NCI-H748 (cell line): ENCODE measurements around the gene LRP1B.

Experiments
- DNase-seq: peaks from one replicate; lab custom pipeline; 2025; ENCODE audit not compliant: unreplicated experiment; lab: John Stamatoyannopoulos, UW

Gene LRP1B

GRCh38 chr2:141523199-141523598, 607.6 kb downstream of the LRP1B start:
- DNase-seq: no peak

- no peak for DNase-seq
Observed at GRCh38 chr2:141522702-141523101, 608.1 kb downstream of the LRP1B start.

DNA sequence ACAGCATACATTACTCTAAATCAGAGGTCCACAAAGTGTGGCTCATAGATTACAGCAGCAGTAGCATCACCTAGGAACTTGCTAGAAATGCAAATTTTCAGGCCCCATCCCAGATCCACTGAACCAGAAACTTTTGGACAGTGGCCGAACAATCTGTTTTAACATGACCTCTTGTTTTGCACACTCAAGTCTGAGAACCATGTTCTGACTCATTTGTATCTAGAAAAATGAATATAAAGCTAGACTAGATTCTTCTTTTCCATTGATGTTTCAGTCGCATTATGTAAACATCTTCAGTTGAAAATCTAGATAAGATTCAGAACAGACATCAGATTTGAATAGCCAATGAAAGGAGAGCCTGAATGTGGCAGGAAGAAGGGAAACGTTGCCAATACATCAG, 608.8 kb downstream of the LRP1B start:
- no peak for DNase-seq

- no peak for DNase-seq
Observed at GRCh38 chr2:141519906-141520305, 610.9 kb downstream of the LRP1B start.

DNA sequence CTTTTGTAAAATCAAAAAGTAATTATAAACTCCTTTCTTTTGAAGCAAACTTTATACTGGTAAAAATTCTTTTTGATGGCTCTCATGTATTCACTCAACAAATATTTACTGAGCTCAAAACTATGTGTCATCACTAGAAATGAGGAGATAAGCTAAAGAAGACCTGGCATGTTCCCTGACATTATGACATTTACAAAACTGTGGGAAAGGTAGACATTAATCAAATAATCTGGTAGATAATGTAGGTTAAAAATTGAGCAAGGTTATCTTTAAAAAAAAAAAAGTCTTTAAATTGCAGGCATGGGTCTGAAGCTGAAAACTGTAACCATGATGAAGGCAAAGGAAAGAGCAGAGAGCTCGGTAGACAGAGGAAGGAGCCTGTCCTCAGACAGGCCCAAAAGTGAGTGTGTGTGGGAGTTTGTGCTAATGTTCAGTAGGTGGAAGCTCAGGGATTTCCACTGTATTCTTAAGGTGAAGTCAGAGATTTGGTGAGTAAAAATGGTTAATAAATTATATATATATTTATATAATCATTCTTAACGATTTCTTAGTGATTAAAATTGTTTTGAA, 612.9 kb downstream of the LRP1B start:
- DNase-seq: no peak

DNA sequence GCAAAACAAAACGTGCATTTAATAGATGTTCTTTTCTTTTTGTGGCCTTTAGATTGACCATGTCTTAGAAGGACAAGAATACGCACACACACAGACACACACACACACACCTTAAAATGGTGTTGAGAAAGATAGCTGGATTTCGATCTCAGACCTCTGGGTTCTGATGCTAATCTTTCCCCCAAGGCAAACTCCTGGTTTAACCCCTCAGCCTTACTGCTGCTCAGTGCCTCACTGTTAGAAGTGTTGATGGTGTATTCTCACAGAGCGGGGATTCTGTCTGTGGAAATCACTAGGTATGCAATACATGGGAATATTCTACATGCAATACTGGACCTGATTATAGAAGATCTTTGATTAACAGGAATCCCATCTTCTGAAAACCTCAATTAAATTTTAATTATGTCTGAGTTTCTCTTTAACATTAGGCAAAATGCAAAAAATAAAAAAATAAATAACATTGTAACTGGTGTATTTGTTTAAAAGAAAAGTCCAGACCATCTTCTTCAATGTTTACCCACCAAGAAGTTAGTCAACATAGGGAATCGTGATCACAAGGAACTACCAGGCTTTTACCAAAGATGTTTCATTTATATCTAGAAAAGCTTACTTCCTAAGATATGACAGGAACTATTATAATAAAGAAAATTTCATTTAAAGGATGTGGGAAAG, 613.5 kb downstream of the LRP1B start:
- DNase-seq: no peak

- DNase-seq: no peak
Observed at GRCh38 chr2:141515931-141516330, 614.9 kb downstream of the LRP1B start.

DNA sequence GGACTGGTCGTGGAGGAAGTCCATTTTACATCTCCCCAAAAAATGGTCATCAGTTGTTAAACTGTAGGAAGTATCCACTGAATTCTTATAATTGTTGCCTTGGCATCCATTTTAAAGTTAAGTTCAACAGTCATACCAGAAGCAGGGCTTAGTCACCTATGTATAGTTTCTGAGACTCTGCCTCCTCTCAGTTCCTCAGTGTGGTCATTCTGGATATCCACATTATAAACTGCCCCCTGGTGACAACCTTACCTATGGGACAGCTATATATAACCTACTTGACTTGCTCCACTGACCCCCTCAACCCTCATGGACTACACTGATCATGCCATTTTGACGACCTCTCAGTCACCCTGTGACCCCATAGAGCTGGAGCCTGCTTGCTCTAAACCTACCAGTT, 617.0 kb downstream of the LRP1B start:
- no peak for DNase-seq

DNA sequence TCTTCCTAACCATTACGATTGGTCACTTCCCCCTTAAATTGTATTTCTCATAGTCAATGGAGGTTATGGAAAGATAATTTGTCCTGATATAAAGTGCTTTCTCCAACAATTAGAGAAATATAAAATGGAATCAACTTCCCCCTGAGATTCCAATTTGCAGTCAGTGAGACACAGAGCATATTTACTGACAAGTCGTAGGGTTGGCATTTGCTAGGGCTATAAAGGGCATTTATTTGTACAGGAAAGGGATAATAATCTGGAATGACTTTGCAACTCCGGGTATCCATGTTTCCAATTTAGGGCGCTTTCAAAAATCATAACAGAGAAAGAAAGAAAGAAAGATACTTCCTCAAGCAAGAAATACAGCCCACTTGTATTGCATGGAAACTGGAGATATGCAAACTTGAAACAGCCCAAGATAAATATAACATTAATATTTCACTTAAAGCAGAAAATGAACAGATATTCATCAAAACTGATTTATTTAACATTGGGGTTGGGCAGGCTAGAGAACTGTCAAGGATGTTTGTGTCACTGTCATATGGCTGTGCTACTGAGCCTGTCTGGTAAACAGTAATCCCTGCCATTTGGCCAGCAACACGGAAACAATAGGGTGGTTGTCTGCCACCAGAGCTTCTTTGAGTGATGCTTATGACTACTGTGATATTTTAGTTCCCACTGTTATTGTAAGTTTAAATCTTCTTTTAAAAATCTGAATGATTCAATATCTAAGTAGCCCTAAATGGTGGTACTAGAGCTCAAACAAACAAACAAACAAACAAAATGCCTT, 621.8 kb downstream of the LRP1B start:
- DNase-seq: no peak

DNA sequence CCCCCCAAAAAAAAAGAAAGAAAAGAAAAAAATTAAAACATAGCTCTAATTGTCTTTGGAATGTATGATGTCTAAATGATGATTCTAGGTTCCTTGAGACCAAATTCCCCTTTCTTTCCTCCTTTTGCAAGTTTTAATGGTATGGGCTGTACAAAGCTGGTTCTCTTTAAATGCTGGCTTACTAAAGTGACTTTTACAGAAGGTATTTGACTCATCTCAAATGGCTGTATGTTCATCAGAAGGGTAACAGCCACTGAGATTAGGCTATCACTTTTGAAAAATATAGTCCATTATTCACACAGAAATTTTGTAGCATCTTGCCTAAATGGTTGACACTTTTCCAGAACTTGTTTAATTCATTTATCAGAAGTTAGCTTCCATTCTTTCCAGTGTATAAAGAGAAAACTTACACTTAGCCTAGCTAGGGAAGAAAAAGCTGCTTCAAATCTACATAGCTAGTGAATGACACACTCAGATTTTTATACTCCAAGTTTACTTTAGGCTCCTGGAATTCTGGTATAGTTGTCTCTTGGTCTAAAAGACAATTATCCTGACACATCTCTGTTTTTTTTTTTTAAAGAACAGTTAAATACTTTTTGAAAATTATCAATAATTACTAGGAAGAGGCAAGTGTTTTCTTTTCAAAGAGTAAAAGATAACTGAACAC, 622.6 kb downstream of the LRP1B start:
- no peak for DNase-seq

DNA sequence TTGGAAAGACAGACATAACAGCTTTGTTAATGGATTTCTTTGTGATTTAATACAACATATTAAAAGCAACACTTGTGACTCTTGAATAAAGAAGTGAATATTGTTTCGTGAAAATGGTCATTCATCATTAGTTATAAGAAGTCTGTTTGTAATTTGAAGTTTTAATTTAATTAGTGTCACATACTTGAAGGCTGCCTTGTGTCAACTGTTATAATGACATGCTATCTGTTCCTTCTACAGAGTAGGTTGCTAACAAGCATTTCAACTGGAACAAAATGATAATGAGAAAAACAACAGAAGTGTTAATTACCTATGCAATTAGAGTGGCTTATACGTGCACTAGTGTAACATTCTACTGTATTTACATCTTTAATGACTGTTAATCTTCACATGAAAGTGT, 624.7 kb downstream of the LRP1B start:
- DNase-seq: no peak

DNA sequence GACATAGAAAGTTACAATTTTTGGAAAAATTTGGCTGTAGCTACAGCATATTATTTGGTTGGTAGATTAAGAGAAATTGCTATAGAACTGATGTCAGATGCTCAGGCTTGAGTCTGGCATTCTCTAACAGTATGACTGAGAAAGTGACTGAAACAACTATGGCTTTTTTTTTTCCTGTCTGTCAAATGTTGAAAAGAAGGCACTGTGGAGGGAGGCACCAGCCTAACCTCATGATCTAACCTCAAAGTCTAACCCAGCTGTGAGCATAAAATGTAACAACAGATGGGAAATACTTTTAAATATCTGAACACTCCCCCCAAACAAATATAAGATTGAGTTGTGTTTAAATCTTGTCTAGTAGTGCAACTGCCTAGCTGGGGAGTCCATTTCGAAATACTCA, 629.1 kb downstream of the LRP1B start:
- no peak for DNase-seq

- no peak for DNase-seq
Observed at GRCh38 chr2:141499123-141499522, 631.7 kb downstream of the LRP1B start.

DNA sequence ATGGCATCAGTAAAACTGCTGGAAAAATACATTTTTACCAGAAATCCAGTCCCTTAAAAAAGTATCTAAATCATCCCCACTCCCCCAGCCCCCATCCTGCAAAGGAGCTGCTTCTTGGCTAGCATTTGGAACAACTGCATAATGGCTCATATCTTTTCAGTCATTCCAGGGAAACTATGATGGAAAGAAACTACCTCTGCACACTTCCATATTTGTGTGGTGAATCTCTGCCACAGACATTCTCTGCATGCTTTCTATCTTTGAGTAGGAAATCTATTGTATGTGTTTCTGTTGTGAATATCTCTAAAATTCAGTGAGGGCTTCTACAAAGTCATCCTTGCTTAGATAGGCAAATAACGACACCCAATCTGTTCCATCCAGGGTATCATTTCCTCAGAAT, 632.3 kb downstream of the LRP1B start:
- DNase-seq: no peak

- DNase-seq: no peak
Observed at GRCh38 chr2:141497272-141497671, 633.5 kb downstream of the LRP1B start.

GRCh38 chr2:141496810-141497209, 634.0 kb downstream of the LRP1B start:
- DNase-seq: no peak

DNA sequence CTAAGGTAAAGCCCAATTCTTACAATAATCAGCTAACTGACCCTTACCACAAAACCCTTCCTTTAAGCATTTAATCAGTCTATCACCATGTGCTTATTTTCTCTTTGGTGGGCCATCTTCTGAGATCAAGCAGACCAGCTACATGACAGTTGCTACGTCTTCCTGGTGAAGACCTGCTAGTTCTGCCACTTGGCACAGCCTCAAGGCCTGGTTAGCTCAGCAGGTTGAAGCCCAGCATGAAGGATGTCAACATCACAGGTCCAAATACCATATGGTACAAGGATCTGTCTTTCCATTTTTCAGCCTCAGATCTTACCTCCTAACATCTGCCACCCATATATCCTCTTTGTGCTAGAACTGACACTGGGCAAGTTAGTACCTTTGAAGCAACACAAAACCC, 636.9 kb downstream of the LRP1B start:
- DNase-seq: no peak

GRCh38 chr2:141492816-141493215, 638.0 kb downstream of the LRP1B start:
- DNase-seq: no peak

GRCh38 chr2:141490886-141491285, 639.9 kb downstream of the LRP1B start:
- DNase-seq: no peak

DNA sequence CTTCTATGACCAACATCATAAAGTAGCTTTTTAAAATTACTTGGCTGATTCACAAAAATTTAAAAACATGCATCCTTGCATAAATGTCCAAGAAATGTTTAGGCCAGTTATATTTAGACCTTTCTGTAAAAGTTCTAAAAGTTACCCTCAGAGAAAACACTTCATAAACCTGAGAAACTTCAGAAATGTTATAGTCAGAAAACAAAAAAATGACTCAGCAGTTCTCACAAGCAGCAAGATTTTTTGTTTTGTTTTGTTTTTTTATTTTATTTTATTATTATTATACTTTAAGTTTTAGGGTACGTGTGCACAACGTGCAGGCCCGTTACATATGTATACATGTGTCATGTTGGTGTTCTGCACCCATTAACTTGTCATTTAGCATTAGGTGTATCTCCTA, 648.1 kb downstream of the LRP1B start:
- DNase-seq: no peak

DNA sequence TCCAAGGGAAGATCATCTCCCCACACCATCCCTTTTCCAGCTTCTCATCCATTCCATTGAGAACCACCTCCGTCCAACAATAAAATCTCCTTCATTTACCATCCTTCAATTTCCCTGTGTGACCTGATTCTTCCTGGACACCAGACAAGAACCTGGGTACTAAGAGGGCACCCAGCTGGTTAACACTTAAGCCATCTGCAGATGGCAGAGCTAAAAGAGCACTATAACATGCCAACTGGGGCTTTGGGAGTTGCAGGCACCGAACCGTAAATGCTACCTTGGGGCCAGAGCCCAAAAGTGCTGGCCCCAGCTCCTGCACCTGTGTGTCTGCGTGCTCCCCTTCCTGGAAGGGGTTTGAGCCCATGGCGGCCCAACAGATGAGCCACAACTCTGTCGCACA, 655.0 kb downstream of the LRP1B start:
- DNase-seq: no peak

- DNase-seq: peak; percentile 9
Observed at GRCh38 chr2:141468761-141469160, 662.1 kb downstream of the LRP1B start.
